ENCODE results near the gene VPS52.
"Not testable (repeated sequence)": the region's sequence is repeated elsewhere in the genome, so short reads cannot be mapped to it uniquely, and the experiment has no call there.

VPS52 gene

DNA sequence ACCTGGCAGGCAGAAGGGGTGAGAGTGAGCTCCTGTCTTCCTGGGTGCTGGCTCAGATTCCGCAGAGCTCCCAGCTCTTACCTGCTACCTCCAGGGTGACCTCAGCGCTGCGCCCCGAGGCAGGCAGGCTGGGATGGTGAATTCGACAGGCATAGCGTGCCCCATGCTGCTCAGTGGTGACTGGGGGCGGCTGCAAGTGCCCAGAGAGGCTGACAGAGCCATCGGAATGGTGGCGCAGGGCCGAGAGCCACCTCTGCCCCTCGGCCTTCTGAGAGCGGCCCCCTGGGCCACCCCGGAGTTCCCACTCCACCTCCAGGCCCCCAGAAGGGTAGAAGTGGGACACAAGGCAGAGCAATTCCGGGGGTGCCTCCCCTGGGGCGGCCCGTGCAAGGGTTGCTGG, 32.5 kb upstream of the VPS52 start:
- no peak for DNase-seq

DNA sequence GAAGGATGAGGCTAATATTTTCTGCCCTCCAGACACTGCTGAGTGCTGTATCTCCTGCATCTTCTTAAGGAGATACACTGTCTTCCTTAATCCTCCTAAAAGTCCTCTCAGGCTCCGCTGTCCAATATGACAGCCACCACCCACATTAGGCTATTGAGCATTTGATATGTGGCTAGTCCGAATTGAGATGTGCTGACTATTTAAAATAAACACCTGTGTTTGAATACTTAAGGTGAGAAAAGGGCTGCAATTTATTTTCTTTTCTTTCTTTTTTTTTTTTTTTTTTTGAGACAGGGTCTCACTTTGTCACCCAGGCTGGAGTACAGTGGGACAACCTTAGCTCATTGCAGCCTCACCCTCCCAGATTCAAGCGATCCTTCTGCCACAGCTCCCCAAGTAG, 30.2 kb upstream of the VPS52 start:
- no peak for DNase-seq

DNA sequence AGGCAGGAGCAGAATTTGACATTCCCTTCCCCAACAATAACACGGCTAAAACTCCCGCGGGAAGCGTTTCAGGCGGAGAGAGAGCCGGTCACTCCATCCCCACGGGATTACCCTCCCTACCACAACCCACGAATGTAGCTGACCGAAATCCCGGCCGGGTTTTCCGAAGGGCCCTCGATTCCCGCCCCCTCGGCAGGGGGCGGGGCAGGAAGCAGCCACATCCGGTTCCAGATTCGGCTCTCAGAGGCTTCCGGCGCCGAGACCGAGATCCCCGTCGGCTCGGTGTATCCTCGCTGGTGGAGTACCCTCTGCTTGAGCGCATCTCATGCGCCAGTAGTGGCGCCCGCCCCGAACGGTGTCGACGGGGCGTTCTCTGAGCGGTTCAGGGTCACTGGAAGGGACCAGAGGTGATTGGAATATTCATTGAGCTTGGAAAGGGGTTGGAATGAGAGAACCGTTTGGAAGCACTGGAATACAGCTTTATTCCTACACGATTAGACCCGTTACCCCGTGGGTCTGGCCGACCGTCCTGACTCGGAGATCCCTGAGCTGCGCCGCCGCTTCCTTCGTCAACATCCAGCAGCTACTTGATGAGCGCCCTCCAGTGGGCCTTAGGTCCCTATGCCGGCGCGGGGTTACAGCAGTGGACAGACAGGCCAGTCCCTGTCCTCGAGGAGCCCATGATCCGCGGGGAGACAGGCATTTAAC, 27.7 kb upstream of the VPS52 start:
- peak; percentile 87 to 92 for DNase-seq

DNA sequence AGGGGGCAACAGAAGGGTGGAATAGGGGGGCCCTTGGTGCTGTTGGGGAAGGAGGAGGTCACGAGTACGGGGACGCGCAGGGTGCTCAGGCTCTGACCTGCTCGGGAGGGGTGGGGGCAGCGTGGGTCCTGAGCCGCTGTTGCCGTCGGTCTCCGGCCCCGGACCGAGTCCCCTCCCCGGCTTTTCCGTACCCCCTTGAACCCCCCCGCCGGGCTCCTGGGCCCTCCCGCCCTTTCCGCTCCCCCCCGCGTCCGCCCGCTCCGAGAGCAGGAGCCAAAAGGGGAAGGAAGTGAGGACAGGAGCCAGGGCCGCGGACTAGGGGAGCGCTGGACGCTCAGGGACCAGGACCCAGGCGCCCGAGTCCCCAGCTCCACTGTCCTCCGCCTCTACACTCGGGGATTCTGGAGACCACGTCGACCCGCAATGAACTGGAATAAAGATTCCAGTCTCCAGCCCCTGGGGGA, 27.1 kb upstream of the VPS52 start, which contains the start of gene RGL2:
RGL2 (minus strand) TSS at position 170 of the 464 bp plus-strand sequence. CDS start 332 bp downstream, outside the sequence.
- DNase-seq, result peak; percentile 80 to 85

DNA sequence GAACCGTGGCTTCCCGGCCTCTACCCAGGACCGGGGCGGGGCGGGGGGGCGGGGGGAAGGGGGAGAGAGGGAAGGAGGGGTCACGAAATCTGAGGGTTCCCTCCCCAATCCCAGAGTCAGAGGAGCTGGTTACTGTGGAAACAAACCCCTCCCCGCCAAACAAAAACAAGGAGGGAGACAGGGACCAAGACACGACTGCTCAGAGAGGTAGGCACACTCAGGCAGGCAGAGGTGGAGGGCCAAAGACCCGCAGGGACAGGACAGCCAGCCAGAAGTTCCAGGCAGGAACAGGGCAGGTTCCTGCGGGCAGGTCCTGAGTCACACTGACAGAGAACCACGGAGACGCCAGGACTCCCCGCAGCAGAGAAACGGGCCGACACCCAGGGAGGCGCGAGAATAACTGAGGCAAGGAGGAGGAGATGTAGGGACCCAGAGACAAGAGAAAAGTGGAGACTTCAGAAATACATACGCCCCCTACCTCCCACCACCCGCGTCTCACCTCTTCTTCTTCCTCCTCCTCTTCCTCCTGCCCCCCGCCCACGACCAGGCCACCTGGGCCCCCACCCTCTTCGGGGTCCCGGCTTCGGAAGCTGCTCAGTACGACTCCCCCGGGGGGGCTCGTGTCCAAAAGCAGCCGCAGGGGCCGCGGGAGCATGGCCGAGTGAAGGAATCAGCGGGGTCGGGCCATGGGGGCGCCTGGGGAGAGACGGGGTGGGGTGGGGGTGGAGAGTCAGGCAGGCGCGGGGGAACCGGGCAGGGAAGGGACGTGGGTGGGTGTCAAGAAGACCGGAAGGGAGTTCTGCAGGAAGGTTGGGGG, 26.5 kb upstream of the VPS52 start:
- peak; percentile 68 to 71 for DNase-seq

DNA sequence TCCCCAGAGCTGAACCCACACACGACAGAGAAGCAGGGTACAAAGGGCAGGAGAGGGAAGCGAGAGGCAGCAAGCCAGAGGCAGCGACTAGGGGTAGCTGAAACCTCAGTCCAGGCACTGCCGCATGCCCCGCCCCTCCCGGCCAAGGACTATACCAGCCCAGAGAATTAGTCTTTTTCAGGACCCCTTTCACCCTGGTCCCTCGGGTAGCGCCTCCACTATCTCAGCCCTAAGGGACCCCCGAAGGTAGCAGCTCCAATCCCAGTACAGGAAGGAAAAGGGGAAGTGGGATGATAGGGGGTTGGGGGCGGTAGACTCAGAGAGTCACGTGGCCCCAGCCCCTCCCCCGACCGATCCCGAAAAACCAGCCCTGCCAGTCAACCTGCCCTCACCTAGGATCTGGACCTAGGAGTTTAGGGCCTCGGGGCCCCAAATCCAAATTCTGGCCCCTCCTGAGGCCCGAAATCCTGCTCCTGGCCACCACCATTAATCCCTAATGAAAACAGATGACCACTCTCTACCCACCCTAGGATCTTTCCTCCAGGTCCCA, 25.8 kb upstream of the VPS52 start:
- DNase-seq, result peak; percentile 32 to 43

DNA sequence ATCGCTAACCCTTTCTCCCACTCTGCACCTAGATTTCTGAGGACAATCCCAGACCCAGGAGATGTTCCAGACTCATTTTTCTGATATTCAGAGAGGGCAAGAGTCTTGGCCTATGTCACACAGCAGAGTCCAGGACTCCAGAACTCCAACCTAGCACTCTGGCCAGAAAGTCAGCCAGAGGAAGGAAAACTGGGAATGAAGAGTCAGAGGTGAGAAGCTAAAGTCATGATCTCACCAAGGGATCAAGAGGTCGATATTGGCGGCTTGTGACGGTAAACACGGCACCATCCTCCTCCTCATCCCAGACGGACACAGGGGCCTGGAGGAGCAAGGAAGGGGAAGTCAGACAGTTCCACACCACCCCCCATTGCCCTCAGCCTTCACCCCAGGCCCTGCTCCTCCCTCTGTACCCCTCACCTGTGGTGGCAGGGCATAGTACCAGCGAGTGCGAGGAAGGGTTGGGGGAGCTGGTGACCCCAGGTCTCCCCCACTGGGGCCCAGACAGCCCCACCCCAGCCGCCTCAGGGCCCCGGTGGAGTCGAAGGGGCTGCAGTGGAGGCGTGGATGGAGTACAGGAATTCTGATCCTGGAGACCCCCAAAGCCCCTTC, 25.2 kb upstream of the VPS52 start:
- no peak for DNase-seq

DNA sequence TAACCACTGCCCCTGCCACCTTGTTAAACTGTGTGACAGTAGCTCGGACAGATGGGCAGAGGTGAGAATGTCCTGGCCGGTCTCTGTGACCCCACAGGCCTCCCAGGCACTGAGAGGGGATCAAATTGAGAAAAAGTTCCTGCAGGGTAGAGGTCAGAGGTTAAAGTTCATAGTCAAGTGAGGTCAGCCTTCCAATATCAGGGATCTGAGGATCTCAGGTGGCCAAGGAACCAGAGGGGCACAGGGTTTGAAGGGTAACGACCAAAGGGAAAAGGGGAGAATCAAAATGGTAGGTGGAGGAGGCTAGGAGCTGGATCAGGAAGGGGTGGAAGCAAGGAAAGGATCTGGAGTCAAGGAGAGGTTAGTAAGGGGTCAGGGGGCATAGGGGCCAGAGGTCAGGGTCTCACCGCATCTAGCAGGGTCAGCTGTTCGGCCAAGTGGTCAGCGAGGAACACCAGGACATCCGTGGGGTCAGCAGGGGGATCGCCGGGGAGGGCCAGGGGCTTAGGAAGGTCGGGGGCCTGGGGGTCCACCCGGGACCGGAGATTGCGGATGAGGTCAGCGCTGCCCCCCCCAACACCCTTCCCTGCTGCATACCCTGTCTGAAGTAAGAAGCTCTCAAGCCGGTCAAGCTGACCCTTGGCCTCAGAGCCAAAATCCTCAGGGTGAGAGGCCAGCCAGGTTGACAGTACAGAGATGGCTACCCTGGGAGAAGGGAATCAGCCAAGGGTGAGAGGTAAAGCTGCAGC, 24.1 kb upstream of the VPS52 start:
- no peak for DNase-seq

DNA sequence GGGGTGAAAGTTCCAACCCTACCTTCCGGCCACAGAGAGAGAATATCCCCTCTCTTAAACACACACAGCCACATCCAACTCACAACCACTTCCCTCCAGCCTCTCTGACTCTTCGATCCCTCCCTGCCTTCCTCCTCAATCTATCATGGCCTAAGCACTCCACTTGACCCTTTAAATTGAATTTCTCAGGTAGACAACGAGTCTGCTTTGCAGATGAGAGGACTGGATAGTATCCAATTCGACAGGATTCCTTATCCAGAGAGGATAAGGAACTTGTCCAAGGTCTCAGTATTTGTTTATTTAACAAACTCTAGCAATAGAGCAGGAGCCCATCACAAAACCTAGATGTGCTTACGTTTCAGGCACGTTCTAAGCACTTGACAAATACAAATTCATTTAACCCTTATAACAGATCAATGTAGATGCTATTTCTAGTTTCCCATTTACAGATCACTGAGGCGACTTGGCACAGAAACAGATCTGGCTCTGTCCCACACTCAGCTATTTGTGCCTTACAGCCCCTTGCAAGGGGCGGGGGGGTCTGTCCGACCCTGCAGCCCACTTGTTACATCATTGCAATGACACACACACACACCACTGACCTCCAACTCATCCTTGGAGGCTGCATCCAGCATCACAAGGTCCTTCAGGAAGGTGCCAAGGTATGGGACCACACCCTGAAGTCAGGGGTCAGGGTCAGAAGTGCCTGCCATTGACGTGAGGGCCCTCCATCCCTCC, 22.6 kb upstream of the VPS52 start:
- DNase-seq, result no peak

DNA sequence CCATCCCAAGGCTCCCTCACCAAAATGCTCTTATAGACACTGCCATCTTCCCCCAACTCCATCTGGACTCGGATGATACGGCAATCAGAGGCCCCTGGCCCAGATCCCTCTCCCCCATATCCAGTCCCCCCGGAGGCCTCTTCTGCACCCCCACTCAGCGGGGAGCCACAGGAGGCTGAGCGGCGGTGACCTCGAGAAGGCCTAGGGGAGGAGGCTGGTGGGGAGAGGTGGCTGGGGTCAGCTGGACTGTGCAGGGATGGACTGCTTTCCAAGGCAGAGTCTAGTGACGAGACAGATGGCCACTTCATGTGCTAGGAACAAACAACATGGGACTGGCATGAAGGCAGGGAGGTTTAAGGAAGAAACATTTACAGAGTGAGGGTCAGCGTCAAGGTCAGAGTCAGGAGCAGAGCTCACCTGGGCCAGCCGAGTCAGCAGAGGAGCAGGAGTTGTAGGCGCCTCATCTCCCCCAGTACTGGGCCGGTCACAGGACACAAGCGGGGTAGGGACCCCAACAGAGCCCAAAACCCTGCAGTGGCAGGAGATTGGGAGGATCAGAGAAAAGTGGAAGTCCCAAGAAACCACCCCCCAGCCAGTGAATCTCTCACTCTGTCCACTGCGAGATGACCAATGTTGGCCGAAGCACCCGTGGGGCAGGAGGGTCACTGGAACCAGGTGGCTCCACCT, 21.5 kb upstream of the VPS52 start:
- no peak for DNase-seq

DNA sequence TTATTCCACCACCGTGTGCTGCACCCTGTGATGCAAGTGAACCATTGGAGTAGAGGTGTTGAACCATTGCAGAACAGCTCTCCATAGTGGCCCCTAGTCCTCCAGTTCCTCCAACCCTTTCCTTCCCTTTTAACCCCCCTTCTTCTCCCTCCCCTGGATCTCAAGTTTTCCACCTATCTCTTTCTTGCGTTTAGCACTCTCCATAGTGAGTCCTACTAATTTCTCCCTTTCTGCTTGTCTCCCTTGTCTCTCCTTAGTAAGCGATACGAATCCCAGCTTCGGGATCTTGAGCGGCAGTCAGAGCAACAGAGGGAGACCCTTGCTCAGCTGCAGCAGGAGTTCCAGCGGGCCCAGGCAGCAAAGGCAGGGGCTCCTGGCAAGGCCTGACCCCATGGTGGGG, 18.8 kb upstream of the VPS52 start:
- DNase-seq, result peak in 1 of 2 experiments; percentile 13

DNA sequence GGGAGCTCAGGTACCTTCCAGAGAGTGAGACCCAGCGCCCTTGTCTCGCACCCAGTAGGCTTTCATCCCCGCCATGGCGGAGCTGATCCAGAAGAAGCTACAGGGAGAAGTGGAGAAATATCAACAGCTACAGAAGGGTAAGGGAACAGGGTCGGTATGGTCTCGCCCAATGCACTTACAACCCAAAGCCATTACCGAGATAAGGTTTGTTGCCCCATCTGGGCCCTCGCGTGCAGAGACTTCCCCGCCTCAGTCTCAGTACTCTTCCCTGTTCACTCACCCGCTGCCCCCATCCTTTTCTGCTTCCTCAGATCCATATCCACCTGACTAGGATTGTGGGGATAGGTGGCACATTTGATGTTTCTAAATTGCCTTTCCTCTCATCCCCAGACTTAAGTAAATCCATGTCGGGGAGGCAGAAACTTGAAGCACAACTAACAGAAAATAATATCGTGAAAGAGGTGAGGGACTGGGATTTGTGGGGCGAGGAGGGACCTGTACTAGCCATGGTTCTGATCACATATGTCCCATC, 18.2 kb upstream of the VPS52 start:
- DNase-seq, result no peak

DNA sequence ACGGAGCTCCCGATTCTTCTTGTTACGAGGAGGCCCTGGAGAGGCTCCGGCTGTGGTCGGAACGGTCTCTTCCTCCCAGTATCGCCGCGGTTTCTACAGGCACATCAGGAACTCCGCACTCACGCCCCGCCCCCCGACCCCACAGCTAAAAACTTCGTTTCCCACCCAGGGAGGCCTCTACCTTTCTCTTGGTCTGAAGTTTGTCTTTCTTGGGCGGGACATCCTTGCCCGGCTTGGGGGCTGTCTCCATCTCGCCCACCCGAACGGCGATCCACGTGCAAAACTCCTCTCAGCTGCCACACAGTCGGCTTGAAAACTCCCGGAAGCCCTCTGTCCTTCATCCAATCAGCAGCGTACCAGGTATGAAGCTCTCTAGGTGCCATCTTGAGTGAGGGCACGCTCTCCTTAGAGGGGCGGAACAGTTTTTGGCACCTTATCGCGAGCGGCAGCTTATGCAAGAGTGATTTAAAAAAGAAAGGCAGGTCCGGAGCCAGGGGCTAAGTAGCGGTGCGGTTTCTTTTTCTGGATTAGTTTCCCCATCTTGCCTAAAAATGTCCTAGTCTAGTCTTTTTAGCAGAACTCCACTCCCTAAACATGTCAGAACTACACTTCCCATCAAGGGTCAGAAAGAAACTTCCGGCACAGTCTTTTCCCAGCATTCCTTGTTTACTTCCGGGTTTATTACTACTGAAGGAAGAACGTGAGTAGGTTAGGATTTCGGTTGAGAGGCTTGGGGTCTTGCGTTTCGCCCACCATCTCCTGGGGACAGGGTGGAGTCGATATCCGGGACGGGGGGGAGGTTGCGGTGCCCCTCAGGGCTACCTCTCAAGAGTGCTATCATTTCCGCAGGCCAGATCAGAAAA, 17.5 kb upstream of the VPS52 start, which contains the start of the genes PFDN6 and WDR46:
PFDN6 (plus strand) TSS at position 681 of the 863 bp plus-strand sequence. CDS start 256 bp downstream, outside the sequence.
WDR46 (minus strand) TSS at position 319 of the 863 bp plus-strand sequence; CDS start at position 250, 69 bp downstream.
- DNase-seq, result peak; percentile 98

DNA sequence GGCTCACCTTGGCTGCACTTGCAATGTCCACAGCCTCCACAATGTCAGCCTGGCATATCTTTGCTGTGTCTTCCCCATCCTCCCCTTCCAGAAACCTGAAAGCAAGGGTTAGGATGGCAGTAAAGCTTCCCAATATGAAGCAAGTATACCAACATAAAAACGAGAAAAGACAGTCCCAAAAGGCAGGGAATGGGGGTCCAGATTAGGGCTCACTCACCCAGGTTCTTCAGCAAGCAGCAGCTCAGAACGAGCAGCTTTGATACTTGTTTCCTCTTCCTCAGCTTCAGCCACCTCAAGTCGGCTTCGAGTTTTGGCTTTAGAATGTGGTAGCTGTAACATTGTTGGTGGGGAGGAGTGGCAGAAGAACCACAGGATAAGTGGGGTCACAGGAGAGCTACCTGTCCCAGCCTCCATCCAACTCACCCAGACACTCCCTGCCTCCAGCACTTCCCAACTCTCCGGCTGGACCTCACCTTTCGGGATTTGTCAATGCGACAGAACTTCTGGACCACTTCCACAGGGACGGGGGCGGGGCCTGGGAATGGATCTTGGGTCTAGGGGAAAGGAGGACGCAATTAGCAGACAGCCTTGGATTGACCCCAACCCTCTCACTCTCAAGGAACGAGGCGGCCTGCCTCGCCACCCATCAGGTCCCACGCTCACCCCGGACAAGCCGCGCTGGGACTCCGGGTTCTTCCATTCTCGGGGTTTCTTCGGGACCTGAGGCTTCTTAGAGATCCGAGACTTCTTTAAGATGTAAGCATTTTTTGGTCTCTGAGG, 16.7 kb upstream of the VPS52 start:
- DNase-seq, result no peak

DNA sequence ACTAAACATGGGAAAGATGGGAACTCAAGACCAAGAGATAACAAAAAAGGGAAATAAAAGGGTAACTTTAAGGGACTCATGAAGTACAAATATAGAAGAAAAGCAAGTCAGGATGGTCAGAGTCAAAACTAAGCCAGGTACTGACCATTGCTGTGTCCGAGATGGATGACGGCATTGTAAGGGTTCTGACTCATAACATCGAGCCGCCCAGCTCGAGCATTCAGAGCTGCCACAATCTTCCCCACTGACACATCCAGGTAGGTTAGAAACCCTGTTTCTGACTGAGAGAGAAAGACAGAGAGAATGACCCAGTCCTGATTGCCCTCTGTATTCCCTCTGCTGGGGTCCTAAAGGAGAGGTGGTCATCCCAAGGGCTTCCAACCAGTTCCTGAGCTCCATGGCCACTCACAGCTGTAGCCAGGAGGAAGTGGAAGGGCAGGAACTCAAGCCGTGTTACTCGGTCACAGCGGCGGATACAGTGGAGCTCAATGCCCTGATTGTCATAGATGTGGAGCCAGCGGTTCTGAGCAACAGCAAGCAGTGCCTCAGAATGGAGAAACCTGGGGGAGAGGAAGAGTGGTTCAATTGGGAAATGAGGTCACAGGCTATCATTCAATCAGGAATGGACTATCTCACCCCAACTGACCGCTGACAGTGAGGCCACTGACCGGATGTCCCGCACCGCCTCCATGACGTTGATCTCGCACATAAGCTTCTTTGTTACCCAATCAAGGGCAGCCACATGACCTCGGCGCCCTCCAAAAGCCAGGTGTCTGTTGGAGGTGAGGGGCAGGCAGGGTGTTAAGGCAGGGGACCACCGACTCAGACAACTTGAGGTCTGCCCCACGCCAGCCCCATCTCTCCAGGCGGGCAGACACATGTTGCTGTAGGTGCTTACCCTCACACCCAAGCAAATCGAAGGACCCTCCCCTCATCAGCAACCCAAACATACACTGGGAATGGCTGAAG, 15.6 kb upstream of the VPS52 start:
- DNase-seq, result no peak

DNA sequence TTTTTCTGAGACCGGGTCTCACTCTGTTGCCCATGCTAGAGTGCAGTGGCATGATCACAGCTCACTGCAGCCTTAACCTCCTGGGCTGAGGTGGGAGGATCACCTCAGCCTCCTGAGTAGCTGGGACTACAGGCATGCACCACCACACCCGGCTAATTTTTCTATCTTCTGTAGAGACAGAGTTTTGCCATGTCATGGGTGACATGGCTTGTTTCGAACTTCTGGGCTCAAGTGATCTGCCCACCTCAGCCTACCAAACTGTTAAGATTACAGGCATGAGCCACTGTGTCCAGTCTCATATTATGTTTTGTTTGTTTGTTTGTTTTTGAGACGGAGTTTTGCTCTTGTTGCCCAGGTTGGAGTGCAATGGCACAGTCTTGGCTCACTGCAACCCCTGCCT, 13.5 kb upstream of the VPS52 start:
- DNase-seq, result not testable (repeated sequence)

DNA sequence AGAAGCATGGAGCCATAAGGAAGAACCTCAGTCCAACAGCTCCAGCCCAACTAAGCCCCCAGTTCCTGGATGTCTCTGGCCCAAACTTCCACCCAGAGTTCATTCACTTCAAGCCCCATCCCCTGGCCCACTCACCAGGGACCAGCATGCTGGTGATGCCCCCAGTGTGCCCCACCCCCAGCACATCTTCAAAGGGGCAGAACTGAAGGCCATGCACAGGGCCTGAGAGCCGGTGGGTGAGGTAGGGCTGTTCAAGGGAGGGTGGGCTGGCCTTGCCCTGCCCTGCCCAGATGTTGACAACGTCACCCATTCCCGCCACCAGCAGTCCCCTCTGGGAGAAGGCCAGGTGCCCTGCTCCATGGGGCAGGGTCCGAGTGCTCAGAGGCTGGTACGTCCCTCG, 8.9 kb upstream of the VPS52 start:
- no peak for DNase-seq
